Neural cell (in vitro differentiated cells): Measurements from ENCODE around the gene RABL6. TPM values are rescaled to one million over a fixed set of nuclear protein-coding genes. Genes with fewer than 3 reads are reported as not detected.

Source experiments
- H2AFZ ChIP-seq: fragments of 200-600, 300-800 bp; sonication (generic), shearing (Covaris generic); 2 replicates; pipeline ENCODE4 v1.6.0; 2014; ENCODE audit warnings: low read depth, mild to moderate bottlenecking, antibody characterized with exemption, low read length, moderate library complexity
- H3F3A ChIP-seq: fragments of 200-600 bp; shearing (Covaris generic); 2 replicates; pipeline ENCODE4 v1.6.1; 2016; ENCODE audit warnings: mild to moderate bottlenecking, moderate library complexity, mixed read lengths, antibody characterized with exemption, low read length; ENCODE audit not compliant: insufficient read depth, poor library complexity, severe bottlenecking
- H3K27ac ChIP-seq: fragments of 200-600, 300-800 bp; sonication (generic), shearing (Covaris generic); 2 replicates; pipeline ENCODE4 v1.5.1; 2014; ENCODE audit warnings: mild to moderate bottlenecking, low read length, moderate library complexity
- H3K27me3 ChIP-seq: fragments of 300-800, 200-600 bp; sonication (generic), shearing (Covaris generic); 2 replicates; pipeline ENCODE4 v1.6.0; 2014; ENCODE audit warnings: mild to moderate bottlenecking, low read depth, low read length, moderate library complexity; ENCODE audit not compliant: insufficient read depth
- H3K36me3 ChIP-seq: fragments of 300-800, 200-600 bp; sonication (generic), shearing (Covaris generic); 2 replicates; pipeline ENCODE4 v1.5.1; 2014; ENCODE audit warnings: mild to moderate bottlenecking, antibody characterized with exemption, low read length, moderate library complexity; ENCODE audit not compliant: insufficient read depth
- H3K4me2 ChIP-seq: fragments of 300-800, 200-600 bp; sonication (generic), shearing (Covaris generic); 2 replicates; pipeline ENCODE4 v1.6.0; 2014; ENCODE audit warnings: mild to moderate bottlenecking, low read length
- H3K4me3 ChIP-seq: fragments of 300-800, 200-600 bp; sonication (generic), shearing (Covaris generic); 2 replicates; pipeline ENCODE4 v1.5.1; 2014; ENCODE audit warnings: mild to moderate bottlenecking, low read length, moderate library complexity
- H3K79me2 ChIP-seq: fragments of 200-600 bp; shearing (Covaris generic); replicated peaks from 2 replicates; pipeline ENCODE4 v1.6.0; 2014; ENCODE audit warnings: mild to moderate bottlenecking, low read length, moderate library complexity; ENCODE audit not compliant: insufficient read depth
- H3K9ac ChIP-seq: fragments of 300-800, 200-600 bp; sonication (generic), shearing (Covaris generic); 2 replicates; pipeline ENCODE4 v1.6.1; 2016; ENCODE audit warnings: mild to moderate bottlenecking, low read length, mixed read lengths
- H3K9me2 ChIP-seq: fragments of 200-600 bp; shearing (Covaris generic); 2 replicates; pipeline ENCODE4 v1.6.1; 2016; ENCODE audit warnings: mild to moderate bottlenecking, low read length, mixed read lengths; ENCODE audit not compliant: insufficient read depth
- H3K9me3 ChIP-seq: fragments of 200-600, 300-800 bp; sonication (generic), shearing (Covaris generic); 2 replicates; pipeline ENCODE4 v1.6.1; 2016; ENCODE audit warnings: mild to moderate bottlenecking, mixed run types, low read length, moderate library complexity, mixed read lengths
- H4K20me1 ChIP-seq: fragments of 200-600 bp; shearing (Covaris generic); 2 replicates; pipeline ENCODE4 v1.6.1; 2016; ENCODE audit warnings: mild to moderate bottlenecking, mixed run types; ENCODE audit not compliant: insufficient read depth
- CTCF ChIP-seq: fragments of 450-650 bp; IDR thresholded peaks from 2 replicates; pipeline ENCODE4 v1.5.1; 2014; ENCODE audit warnings: antibody characterized with exemption, mild to moderate bottlenecking, moderate library complexity; ENCODE audit not compliant: poor library complexity, severe bottlenecking
- EP300 ChIP-seq: fragments of 450-650 bp; conservative IDR thresholded peaks from 2 replicates; pipeline ENCODE4 v1.6.1; 2014; ENCODE audit warnings: antibody characterized with exemption, mild to moderate bottlenecking, moderate library complexity; ENCODE audit not compliant: poor library complexity, severe bottlenecking
- EZH2 ChIP-seq: fragments of 200-600, 300-800 bp; shearing (Covaris generic), sonication (generic); IDR thresholded peaks from 2 replicates; pipeline ENCODE4 v1.6.1; 2014; ENCODE audit warnings: antibody characterized with exemption, low read length, borderline replicate concordance, mild to moderate bottlenecking; ENCODE audit not compliant: insufficient read depth, poor library complexity, severe bottlenecking
- MXI1 ChIP-seq: fragments of 450-650 bp; conservative IDR thresholded peaks from 2 replicates; pipeline ENCODE4 v1.6.1; 2014; ENCODE audit warnings: antibody characterized with exemption, mild to moderate bottlenecking; ENCODE audit not compliant: poor library complexity, severe bottlenecking
- POLR2AphosphoS5 ChIP-seq: IDR thresholded peaks from 2 replicates; pipeline ENCODE4 v1.6.1; 2012
- RAD21 ChIP-seq: fragments of 450-650 bp; conservative IDR thresholded peaks from 2 replicates; pipeline ENCODE4 v1.6.1; 2014; ENCODE audit warnings: antibody characterized with exemption, mild to moderate bottlenecking, moderate library complexity
- SMC3 ChIP-seq: fragments of 450-650 bp; conservative IDR thresholded peaks from 2 replicates; pipeline ENCODE4 v1.6.1; 2014; ENCODE audit warnings: antibody characterized with exemption, mild to moderate bottlenecking, moderate library complexity; ENCODE audit not compliant: poor library complexity
- TAF1 ChIP-seq: IDR thresholded peaks from 2 replicates; pipeline ENCODE4 v1.6.1; 2012; ENCODE audit warnings: low read depth
- polyA plus RNA-seq: library from polyadenylated mRNA; depleted of rRNA; stranded (reverse); fragments of >200 nt; gene quantifications from 2 replicates; pipeline ENCODE4 v1.2.3, GENCODE V29; 2014
- TF ChIP-seq, protein P1 (sequence below): IDR thresholded peaks from 2 replicates; pipeline ENCODE4 v1.6.1; 2012; ENCODE audit warnings: borderline replicate concordance

The RABL6 gene
- polyA plus RNA-seq, 1 donor from 2014 or later = 46.4 TPM

- no peak overlapping the region for H3K27ac ChIP-seq
- H3F3A ChIP-seq = no peaks in the 10 kb centered on the region
- H3K9me2 ChIP-seq = no peaks in the 10 kb centered on the region
- no peak overlapping the region for H3K4me3 ChIP-seq
- H3K4me2 ChIP-seq = no peak overlapping the region
- no peaks in the 10 kb centered on the region for H3K27me3 ChIP-seq
- no peaks in the 10 kb centered on the region for H3K9me3 ChIP-seq
- no peaks in the 10 kb centered on the region for H4K20me1 ChIP-seq
- peaks cover 7% of the 10 kb centered on the region for H3K79me2 ChIP-seq
- TF ChIP-seq TAF1 (no peak), SMC3 (no peak), EP300 (no peak), RAD21 (no peak), POLR2AphosphoS5 (no peak), EZH2 (no peak), CTCF (no peak), MXI1 (no peak)
- TF ChIP-seq, protein P1, sequence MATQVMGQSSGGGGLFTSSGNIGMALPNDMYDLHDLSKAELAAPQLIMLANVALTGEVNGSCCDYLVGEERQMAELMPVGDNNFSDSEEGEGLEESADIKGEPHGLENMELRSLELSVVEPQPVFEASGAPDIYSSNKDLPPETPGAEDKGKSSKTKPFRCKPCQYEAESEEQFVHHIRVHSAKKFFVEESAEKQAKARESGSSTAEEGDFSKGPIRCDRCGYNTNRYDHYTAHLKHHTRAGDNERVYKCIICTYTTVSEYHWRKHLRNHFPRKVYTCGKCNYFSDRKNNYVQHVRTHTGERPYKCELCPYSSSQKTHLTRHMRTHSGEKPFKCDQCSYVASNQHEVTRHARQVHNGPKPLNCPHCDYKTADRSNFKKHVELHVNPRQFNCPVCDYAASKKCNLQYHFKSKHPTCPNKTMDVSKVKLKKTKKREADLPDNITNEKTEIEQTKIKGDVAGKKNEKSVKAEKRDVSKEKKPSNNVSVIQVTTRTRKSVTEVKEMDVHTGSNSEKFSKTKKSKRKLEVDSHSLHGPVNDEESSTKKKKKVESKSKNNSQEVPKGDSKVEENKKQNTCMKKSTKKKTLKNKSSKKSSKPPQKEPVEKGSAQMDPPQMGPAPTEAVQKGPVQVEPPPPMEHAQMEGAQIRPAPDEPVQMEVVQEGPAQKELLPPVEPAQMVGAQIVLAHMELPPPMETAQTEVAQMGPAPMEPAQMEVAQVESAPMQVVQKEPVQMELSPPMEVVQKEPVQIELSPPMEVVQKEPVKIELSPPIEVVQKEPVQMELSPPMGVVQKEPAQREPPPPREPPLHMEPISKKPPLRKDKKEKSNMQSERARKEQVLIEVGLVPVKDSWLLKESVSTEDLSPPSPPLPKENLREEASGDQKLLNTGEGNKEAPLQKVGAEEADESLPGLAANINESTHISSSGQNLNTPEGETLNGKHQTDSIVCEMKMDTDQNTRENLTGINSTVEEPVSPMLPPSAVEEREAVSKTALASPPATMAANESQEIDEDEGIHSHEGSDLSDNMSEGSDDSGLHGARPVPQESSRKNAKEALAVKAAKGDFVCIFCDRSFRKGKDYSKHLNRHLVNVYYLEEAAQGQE = no peak
- no peak overlapping the region for H3K9ac ChIP-seq
- no peak overlapping the region for H2AFZ ChIP-seq
- no peaks in the 10 kb centered on the region for H3K36me3 ChIP-seq
Observed at GRCh38 chr9:136889858-136890257, 82.1 kb downstream of the RABL6 start.

DNA sequence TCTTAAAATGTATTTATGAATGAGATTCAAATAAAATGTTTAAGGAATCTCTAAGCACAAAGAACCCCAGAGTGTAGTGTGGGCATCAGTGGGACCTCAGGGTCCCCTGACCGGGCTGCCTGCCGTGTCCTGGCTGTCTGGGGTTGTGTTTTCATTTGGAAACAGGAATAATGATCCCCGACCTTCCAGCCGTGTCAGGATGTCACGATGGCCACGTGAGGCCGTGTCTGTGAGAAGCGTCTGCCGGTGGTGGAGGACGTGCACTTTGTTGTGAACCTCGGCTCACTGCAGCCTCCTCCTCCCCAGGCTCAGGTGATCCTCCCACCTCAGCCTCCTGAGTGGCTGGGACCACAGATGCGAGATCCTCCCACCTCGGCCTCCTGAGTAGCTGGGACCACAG, 82.9 kb downstream of the RABL6 start:
- H4K20me1 ChIP-seq = no peaks in the 10 kb centered on the region
- no peaks in the 10 kb centered on the region for H3K27me3 ChIP-seq
- no peak overlapping the region for H3K4me2 ChIP-seq
- H3F3A ChIP-seq = no peaks in the 10 kb centered on the region
- no peaks in the 10 kb centered on the region for H3K36me3 ChIP-seq
- TF ChIP-seq MXI1 (no peak), RAD21 (no peak), EP300 (no peak), TAF1 (no peak), EZH2 (no peak), POLR2AphosphoS5 (no peak), CTCF (no peak), SMC3 (no peak)
- TF ChIP-seq, protein P1 = no peak
- H2AFZ ChIP-seq = no peak overlapping the region
- H3K79me2 ChIP-seq = peaks cover 7% of the 10 kb centered on the region
- no peak overlapping the region for H3K4me3 ChIP-seq
- H3K9ac ChIP-seq = no peak overlapping the region
- H3K9me2 ChIP-seq = no peaks in the 10 kb centered on the region
- no peak overlapping the region for H3K27ac ChIP-seq
- no peaks in the 10 kb centered on the region for H3K9me3 ChIP-seq
